Activated naive CD4-positive, alpha-beta T cell (primary cell): ENCODE measurements around the gene PRR14L.
"Not testable (repeated sequence)": the region's sequence is repeated elsewhere in the genome, so short reads cannot be mapped to it uniquely, and the experiment has no call there.

Experiments used
- DNase-seq, 4 experiments: peaks; one replicate each; lab custom pipeline; 2025; lab: John Stamatoyannopoulos, UW

PRR14L gene

GRCh38 chr22:31749636-31750364, at the start of gene PRR14L:
Gene PRR14L, minus strand, starts transcription at chr22:31750132. Its CDS starts 11,272 bp downstream, at chr22:31738860.
- DNase-seq, result peak; percentile 97 to 99 (median 98)

- DNase-seq, result not testable (repeated sequence)
Measured at GRCh38 chr22:31799358-31799757, 49.4 kb upstream of the PRR14L start.

GRCh38 chr22:31790240-31790639, 40.3 kb upstream of the PRR14L start:
- DNase-seq, result no peak

- no peak for DNase-seq
Measured at GRCh38 chr22:31789803-31790202, 39.9 kb upstream of the PRR14L start.

GRCh38 chr22:31776231-31776630, 26.3 kb upstream of the PRR14L start:
- no peak for DNase-seq

GRCh38 chr22:31773416-31773815, 23.5 kb upstream of the PRR14L start:
- no peak for DNase-seq

- no peak for DNase-seq
Measured at GRCh38 chr22:31768422-31769059, 18.6 kb upstream of the PRR14L start.

GRCh38 chr22:31764785-31765184, 14.9 kb upstream of the PRR14L start:
- DNase-seq, result no peak

GRCh38 chr22:31758860-31759259, 8.9 kb upstream of the PRR14L start:
- DNase-seq, result not testable (repeated sequence)

GRCh38 chr22:31757265-31757664, 7.3 kb upstream of the PRR14L start:
- DNase-seq, result no peak

GRCh38 chr22:31754813-31755212, 4.9 kb upstream of the PRR14L start:
- DNase-seq, result no peak

- peak; percentile 81 to 96 (median 90) for DNase-seq
Measured at GRCh38 chr22:31753634-31754501, 3.9 kb upstream of the PRR14L start, which contains the start of gene DEPDC5. Gene DEPDC5, plus strand, starts transcription at chr22:31754019. Its CDS starts 903 bp downstream, at chr22:31754922.

- peak in 1 of 4 experiments; percentile 4 for DNase-seq
Measured at GRCh38 chr22:31753005-31753633, 3.2 kb upstream of the PRR14L start.

GRCh38 chr22:31752096-31752847, 2.3 kb upstream of the PRR14L start:
- no peak for DNase-seq

GRCh38 chr22:31750365-31751284, 693 bp upstream of the PRR14L start:
- no peak for DNase-seq

GRCh38 chr22:31748490-31748889, 1.4 kb downstream of the PRR14L start:
- no peak for DNase-seq

GRCh38 chr22:31747441-31747840, 2.5 kb downstream of the PRR14L start:
- no peak for DNase-seq

- DNase-seq, result no peak
Measured at GRCh38 chr22:31743871-31744270, 6.1 kb downstream of the PRR14L start.

- no peak for DNase-seq
Measured at GRCh38 chr22:31742682-31743081, 7.2 kb downstream of the PRR14L start.

- DNase-seq, result no peak
Measured at GRCh38 chr22:31742115-31742514, 7.8 kb downstream of the PRR14L start.
